ENCODE results near the gene DMD. TPM values are rescaled to one million over a fixed set of nuclear protein-coding genes. Genes with fewer than 3 reads are reported as not detected.
"Not testable (repeated sequence)": the region's sequence is repeated elsewhere in the genome, so short reads cannot be mapped to it uniquely, and the experiment has no call there.

The DMD gene
- polyA plus RNA-seq, 1 donor from 2014 or later, result 3.1 TPM

DNA sequence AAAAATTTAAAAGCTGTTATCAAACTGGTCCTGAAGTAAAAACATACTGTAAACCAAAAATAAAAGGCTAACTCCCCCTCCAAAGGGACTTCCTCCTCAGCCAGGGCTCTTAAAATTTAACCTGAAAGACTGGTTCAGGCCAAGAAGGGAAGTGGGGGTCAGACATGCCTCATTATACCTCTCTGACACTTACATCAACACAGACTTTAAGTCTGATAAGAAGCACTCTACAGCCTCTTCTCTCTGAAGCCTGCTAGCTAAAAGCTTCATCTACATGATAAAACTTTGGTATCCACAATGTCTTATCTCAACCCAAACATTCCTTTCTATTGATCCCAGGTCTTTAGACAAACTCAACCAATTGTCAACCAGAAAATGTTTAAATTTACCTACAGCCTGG is 682.9 kb downstream of the DMD start:
- not testable (repeated sequence) for H3K4me1 Mint-ChIP-seq, H3K9me3 Mint-ChIP-seq, H3K27me3 Mint-ChIP-seq, H3K36me3 Mint-ChIP-seq, H3K4me3 Mint-ChIP-seq, H3K27ac Mint-ChIP-seq

DNA sequence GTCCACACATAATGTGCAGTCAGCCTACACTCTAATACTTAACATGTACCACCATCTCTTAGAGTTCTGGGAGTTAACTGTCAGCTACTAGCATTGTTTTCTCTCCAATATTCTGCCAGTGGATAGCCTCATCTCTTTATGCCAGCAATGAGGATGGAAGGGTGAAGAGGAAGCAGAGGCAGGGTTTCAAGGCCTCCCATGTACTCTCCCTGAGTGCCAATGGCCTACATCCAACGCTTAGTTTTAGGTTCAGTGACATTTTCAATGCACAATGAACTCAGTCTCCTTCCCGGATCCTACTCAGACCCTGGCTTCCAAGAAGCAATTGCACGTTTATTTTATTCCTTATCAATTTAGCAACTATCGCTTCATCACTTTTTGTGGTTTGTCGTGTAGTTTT is 686.1 kb downstream of the DMD start:
- H3K4me3 Mint-ChIP-seq, result no peak overlapping the region
- H3K27ac Mint-ChIP-seq, result no peak overlapping the region
- no peaks in the 10 kb centered on the region for H3K36me3 Mint-ChIP-seq
- H3K27me3 Mint-ChIP-seq, result no peaks in the 10 kb centered on the region
- H3K4me1 Mint-ChIP-seq, result peaks cover 2 to 6% (median 5%) of the 10 kb centered on the region in 3 donors
- peaks cover 0 to 2% (median 0%) of the 10 kb centered on the region in 3 donors for H3K9me3 Mint-ChIP-seq

- Mint-ChIP-seq H3K36me3 (no peaks in the 10 kb centered on the region), H3K27me3 (no peaks in the 10 kb centered on the region), H3K9me3 (peaks cover 0 to 2% (median 0%) of the 10 kb centered on the region in 3 donors), H3K27ac (no peak overlapping the region), H3K4me3 (no peak overlapping the region), H3K4me1 (peaks cover 2 to 6% (median 5%) of the 10 kb centered on the region in 3 donors)
Observed at GRCh38 chrX:32524385-32524784, 687.0 kb downstream of the DMD start.

DNA sequence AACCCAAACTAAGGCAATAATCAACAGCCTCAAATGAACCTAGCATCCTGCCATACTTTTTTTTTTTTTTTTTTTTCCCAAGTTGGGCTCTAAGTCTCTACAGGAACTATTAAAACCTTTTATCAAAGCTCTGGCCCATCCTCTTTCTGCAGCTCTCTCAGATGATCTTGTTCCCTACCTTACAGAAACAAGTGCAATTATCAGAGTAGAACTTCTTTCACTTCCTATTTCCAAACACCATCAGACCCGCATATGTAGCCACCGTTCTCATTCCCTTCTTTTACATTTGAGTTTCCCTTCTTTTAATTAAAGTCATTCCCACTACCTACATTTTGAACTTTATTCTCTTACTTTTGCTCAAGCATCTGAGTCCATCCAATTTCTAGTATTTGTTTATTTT is 690.6 kb downstream of the DMD start:
- peaks cover 2 to 6% (median 5%) of the 10 kb centered on the region in 3 donors for H3K4me1 Mint-ChIP-seq
- peaks cover 0 to 2% (median 0%) of the 10 kb centered on the region in 3 donors for H3K9me3 Mint-ChIP-seq
- H3K36me3 Mint-ChIP-seq, result no peaks in the 10 kb centered on the region
- no peaks in the 10 kb centered on the region for H3K27me3 Mint-ChIP-seq
- H3K27ac Mint-ChIP-seq, result no peak overlapping the region
- H3K4me3 Mint-ChIP-seq, result no peak overlapping the region

DNA sequence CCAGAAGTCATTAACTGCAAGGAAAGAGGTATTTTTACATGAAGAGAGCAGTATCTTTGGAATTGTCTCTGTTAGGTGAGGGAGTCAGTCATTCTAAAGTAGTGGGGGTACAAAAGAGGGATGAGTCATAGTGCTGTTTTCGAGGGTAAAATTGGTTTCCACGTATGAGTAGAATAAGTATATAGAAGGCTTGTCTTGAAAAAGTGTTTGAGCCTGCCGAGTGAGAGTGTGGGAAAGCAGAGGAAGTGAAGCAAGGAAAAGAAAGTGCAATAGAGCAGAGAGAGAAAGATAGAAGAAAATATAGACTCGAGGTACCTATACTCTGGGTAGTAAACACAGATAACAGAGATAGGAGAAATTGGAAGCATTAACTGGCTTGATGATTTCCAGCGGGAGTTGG is 696.4 kb downstream of the DMD start:
- no peaks in the 10 kb centered on the region for H3K9me3 Mint-ChIP-seq
- no peaks in the 10 kb centered on the region for H3K36me3 Mint-ChIP-seq
- H3K27me3 Mint-ChIP-seq, result peaks cover 3% of the 10 kb centered on the region
- no peak overlapping the region for H3K4me3 Mint-ChIP-seq
- peaks cover 6 to 7% (median 6%) of the 10 kb centered on the region in 3 donors for H3K4me1 Mint-ChIP-seq
- no peak overlapping the region for H3K27ac Mint-ChIP-seq

DNA sequence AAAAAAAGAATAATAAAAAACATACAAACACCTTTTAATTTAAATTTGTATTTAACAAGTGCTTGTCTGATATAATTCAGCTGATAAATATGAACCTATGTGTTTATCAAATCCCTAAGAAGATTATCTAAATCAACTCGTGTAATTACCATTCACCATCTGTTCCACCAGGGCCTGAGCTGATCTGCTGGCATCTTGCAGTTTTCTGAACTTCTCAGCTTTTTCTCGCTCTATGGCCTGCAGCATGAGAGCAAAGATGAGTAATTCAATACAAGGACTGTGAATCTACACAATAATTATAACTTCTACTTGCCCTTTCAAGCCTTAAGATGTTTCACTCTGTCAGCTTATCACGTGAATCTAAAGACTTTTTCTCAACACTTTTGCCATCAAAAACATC is 709.7 kb downstream of the DMD start:
- Mint-ChIP-seq H3K36me3 (peaks cover 1% of the 10 kb centered on the region), H3K27me3 (peaks cover 1% of the 10 kb centered on the region), H3K4me1 (no peaks in the 10 kb centered on the region), H3K9me3 (no peaks in the 10 kb centered on the region), H3K27ac (no peak overlapping the region), H3K4me3 (no peak overlapping the region)

DNA sequence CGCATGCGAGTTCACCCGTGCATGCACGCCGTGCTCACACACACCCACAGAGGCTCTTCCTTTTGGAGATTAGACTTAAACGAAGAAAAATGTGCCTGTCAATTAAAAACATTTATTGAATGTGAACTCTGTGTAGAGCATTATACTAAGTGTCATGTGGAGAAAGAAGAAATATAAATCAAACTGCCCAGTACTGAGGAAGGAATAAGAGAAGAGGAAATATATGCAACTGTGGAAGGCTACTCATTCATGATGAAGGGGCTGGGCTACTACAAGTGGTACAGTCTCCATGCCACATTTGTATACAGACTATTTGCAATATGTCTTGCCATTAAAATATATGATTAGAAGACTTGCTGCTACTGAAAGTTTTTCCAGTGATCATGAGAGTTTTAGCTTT is 714.7 kb downstream of the DMD start:
- Mint-ChIP-seq H3K36me3 (no peaks in the 10 kb centered on the region), H3K9me3 (no peaks in the 10 kb centered on the region), H3K27ac (no peak overlapping the region), H3K27me3 (peaks cover 2% of the 10 kb centered on the region), H3K4me1 (no peaks in the 10 kb centered on the region), H3K4me3 (no peak overlapping the region)

GRCh38 chrX:32495855-32496254 is 715.5 kb downstream of the DMD start:
- H3K9me3 Mint-ChIP-seq, result no peaks in the 10 kb centered on the region
- no peaks in the 10 kb centered on the region for H3K4me1 Mint-ChIP-seq
- H3K27ac Mint-ChIP-seq, result no peak overlapping the region
- H3K36me3 Mint-ChIP-seq, result no peaks in the 10 kb centered on the region
- H3K27me3 Mint-ChIP-seq, result peaks cover 2% of the 10 kb centered on the region
- H3K4me3 Mint-ChIP-seq, result no peak overlapping the region

GRCh38 chrX:32489125-32489524 is 722.2 kb downstream of the DMD start:
- peaks cover under 1% of the 10 kb centered on the region for H3K27me3 Mint-ChIP-seq
- no peak overlapping the region for H3K4me3 Mint-ChIP-seq
- no peaks in the 10 kb centered on the region for H3K4me1 Mint-ChIP-seq
- no peaks in the 10 kb centered on the region for H3K36me3 Mint-ChIP-seq
- no peak overlapping the region for H3K27ac Mint-ChIP-seq
- no peaks in the 10 kb centered on the region for H3K9me3 Mint-ChIP-seq

GRCh38 chrX:32483534-32484136 is 727.7 kb downstream of the DMD start:
- no peaks in the 10 kb centered on the region for H3K4me1 Mint-ChIP-seq
- H3K4me3 Mint-ChIP-seq, result no peak overlapping the region
- H3K36me3 Mint-ChIP-seq, result no peaks in the 10 kb centered on the region
- no peaks in the 10 kb centered on the region for H3K9me3 Mint-ChIP-seq
- H3K27ac Mint-ChIP-seq, result no peak overlapping the region
- H3K27me3 Mint-ChIP-seq, result no peaks in the 10 kb centered on the region

- no peak overlapping the region for H3K4me3 Mint-ChIP-seq
- no peaks in the 10 kb centered on the region for H3K36me3 Mint-ChIP-seq
- no peak overlapping the region for H3K27ac Mint-ChIP-seq
- no peaks in the 10 kb centered on the region for H3K9me3 Mint-ChIP-seq
- H3K27me3 Mint-ChIP-seq, result peaks cover 4% of the 10 kb centered on the region
- H3K4me1 Mint-ChIP-seq, result no peaks in the 10 kb centered on the region
Observed at GRCh38 chrX:32480019-32480418, 731.3 kb downstream of the DMD start.

DNA sequence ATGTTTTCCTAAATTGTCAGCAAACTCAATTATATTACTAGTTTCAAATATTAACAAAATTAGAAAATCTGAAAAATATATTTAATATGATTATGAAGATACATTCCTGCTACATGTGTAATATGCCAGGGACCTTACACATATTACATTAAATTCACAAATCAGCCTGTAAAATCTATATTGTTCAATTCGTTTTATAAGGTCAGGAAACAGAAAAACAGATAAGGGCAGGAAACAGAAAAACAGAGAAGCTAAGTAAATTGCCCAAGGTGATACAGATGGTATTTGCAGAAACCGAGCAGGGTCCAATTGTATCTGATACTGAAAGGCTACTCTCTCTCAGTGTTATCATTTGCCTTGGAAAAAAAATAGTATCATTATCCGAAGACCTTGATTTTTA is 739.0 kb downstream of the DMD start:
- H3K27me3 Mint-ChIP-seq, result peaks cover 2% of the 10 kb centered on the region
- H3K9me3 Mint-ChIP-seq, result no peaks in the 10 kb centered on the region
- no peaks in the 10 kb centered on the region for H3K36me3 Mint-ChIP-seq
- H3K4me3 Mint-ChIP-seq, result no peak overlapping the region
- H3K27ac Mint-ChIP-seq, result no peak overlapping the region
- H3K4me1 Mint-ChIP-seq, result no peaks in the 10 kb centered on the region

- peaks cover 0 to 1% (median 0%) of the 10 kb centered on the region in 3 donors for H3K9me3 Mint-ChIP-seq
- H3K4me1 Mint-ChIP-seq, result no peaks in the 10 kb centered on the region
- peaks cover 5% of the 10 kb centered on the region for H3K27me3 Mint-ChIP-seq
Observed at GRCh38 chrX:32455704-32456103, 755.6 kb downstream of the DMD start.

DNA sequence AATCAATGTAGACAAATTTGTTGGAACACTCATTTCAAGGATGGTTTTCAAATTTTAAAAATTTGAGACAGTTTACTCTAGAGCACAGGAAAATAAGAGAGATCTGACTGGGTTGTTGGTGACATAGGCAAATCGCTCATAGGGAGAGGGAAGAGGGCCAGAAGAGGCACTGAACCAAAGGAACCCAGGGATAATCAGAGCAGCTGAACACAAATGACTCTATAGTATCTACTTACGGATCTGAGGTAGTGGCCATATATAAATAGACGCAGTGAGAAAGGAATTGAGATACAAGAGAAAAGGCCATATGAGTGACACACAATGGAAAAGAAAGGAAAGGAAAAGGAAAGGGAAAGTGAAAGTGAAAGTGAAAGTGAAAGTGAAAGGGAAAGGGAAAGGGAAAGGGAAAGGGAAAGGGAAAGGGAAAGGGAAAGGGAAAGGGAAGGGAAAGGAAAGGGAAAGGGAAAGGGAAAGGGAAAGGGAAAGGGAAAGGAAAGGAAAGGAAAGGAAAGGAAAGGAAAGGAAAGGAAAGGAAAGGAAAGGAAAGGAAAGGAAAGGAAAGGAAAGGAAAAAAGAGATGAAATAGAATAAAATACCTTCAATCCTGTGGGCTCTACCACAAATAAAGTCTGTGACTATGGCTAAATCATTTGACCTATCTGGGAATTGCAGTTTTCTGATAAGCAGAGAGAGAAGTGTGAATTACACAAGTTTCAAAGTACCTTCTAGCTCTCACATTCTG is 759.2 kb downstream of the DMD start:
- Mint-ChIP-seq H3K36me3 (no peaks in the 10 kb centered on the region), H3K27ac (peak overlapping the region in 2 of 3 donors; percentile 55 to 59)

More at GRCh38 chrX:32455704-32456103, 755.6 kb downstream of the DMD start:
- H3K27ac Mint-ChIP-seq, result no peak overlapping the region
- no peak overlapping the region for H3K4me3 Mint-ChIP-seq
- H3K36me3 Mint-ChIP-seq, result no peaks in the 10 kb centered on the region

DNA sequence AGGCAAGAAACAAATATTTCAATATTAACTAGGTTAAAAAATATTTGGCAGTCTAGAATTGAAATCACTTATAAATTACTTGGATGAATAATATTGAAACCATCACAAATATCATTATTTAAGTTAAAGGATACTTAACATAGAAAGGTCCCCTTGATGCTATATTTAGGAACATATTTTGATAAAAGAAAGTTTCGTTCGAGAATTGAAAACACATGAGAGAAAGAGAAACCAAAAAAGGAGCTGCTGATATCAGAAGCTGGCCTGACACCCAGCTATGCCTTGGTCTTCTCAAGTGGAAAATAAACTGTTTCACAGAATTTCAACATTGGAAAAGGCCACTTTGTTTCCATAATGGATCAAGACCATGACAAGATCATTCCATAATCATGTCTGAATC is 762.4 kb downstream of the DMD start:
- H3K4me3 Mint-ChIP-seq, result peak overlapping the region; percentile 24 to 86 (median 70)
- H3K36me3 Mint-ChIP-seq, result no peaks in the 10 kb centered on the region
- H3K27ac Mint-ChIP-seq, result peak overlapping the region; percentile 51 to 77 (median 52)
- peaks cover under 1% of the 10 kb centered on the region for H3K27me3 Mint-ChIP-seq
- H3K9me3 Mint-ChIP-seq, result peaks cover 1 to 6% (median 2%) of the 10 kb centered on the region in 3 donors
- H3K4me1 Mint-ChIP-seq, result peaks cover 25 to 40% (median 38%) of the 10 kb centered on the region in 3 donors

More for the DNA sequence above, 759.2 kb downstream of the DMD start:
- H3K4me3 Mint-ChIP-seq, result no peak overlapping the region
- H3K27me3 Mint-ChIP-seq, result peaks cover 3% of the 10 kb centered on the region
- peaks cover 12 to 23% (median 21%) of the 10 kb centered on the region in 3 donors for H3K4me1 Mint-ChIP-seq
- peaks cover 0 to 1% (median 0%) of the 10 kb centered on the region in 3 donors for H3K9me3 Mint-ChIP-seq

DNA sequence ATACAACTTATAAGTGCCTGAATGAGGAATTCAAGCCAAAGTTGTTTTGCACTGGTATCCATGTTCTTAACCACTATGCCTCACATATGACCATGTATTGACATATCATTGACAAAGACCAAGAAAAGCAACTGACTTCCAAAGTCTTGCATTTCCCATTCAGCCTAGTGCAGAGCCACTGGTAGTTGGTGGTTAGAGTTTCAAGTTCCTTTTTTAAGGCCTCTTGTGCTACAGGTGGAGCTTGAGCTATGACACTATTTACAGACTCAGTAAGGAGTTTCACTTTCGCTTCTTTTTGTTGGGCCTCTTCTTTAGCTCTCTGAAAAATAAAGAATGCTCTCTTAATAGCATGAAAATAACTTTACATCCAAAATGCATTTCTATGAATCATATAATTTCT is 763.0 kb downstream of the DMD start:
- Mint-ChIP-seq H3K4me1 (peaks cover 28 to 46% (median 42%) of the 10 kb centered on the region in 3 donors), H3K36me3 (no peaks in the 10 kb centered on the region), H3K27ac (peak overlapping the region; percentile 9 to 77 (median 51)), H3K27me3 (peaks cover 2% of the 10 kb centered on the region), H3K9me3 (peaks cover 2 to 6% (median 3%) of the 10 kb centered on the region in 3 donors), H3K4me3 (peak overlapping the region in 2 of 4 donors; percentile 28 to 86)
